Neural progenitor cell (in vitro differentiated cells): ENCODE measurements around the gene MYO16. TPM values are rescaled to one million over a fixed set of nuclear protein-coding genes. Genes with fewer than 3 reads are reported as not detected.

Experiments
- DNase-seq: peaks from one replicate; pipeline ENCODE4 v3.0.0-alpha.2; 2016; ENCODE audit warnings: low spot score
- H2AFZ ChIP-seq: fragments of 200-600 bp; sonication (generic); replicated peaks from 2 replicates; pipeline ENCODE4 v1.6.1; 2016; ENCODE audit warnings: antibody characterized with exemption
- H3F3A ChIP-seq: fragments of 200-600 bp; sonication (generic); 2 replicates; pipeline ENCODE4 v1.6.1; 2016; ENCODE audit warnings: antibody characterized with exemption, low read depth
- H3K27ac ChIP-seq: fragments of 200-600 bp; sonication (generic); 2 replicates; pipeline ENCODE4 v1.5.1; 2016; ENCODE audit warnings: mild to moderate bottlenecking
- H3K27me3 ChIP-seq: fragments of 200-600 bp; sonication (generic); 2 replicates; pipeline ENCODE4 v1.6.1; 2016; ENCODE audit warnings: mild to moderate bottlenecking, moderate library complexity
- H3K36me3 ChIP-seq: fragments of 200-600 bp; sonication (generic); 2 replicates; pipeline ENCODE4 v1.5.1; 2016
- H3K4me1 ChIP-seq: fragments of 200-600 bp; sonication (generic); 2 replicates; pipeline ENCODE4 v1.6.1; 2016; ENCODE audit warnings: mixed run types
- H3K4me2 ChIP-seq: fragments of 200-600 bp; sonication (generic); 2 replicates; pipeline ENCODE4 v1.6.1; 2016
- H3K4me3 ChIP-seq: fragments of 200-600 bp; sonication (generic); 2 replicates; pipeline ENCODE4 v1.5.1; 2016
- H3K79me2 ChIP-seq: fragments of 200-600 bp; sonication (generic); 2 replicates; pipeline ENCODE4 v1.6.1; 2016; ENCODE audit warnings: low read depth
- H3K9ac ChIP-seq: fragments of 200-600 bp; sonication (generic); 2 replicates; pipeline ENCODE4 v1.6.1; 2016
- H3K9me3 ChIP-seq: fragments of 200-600 bp; sonication (generic); 2 replicates; pipeline ENCODE4 v1.5.1; 2016; ENCODE audit warnings: low read depth
- H4K20me1 ChIP-seq: fragments of 200-600 bp; sonication (generic); 2 replicates; pipeline ENCODE4 v1.6.1; 2016; ENCODE audit warnings: low read depth
- H3K27ac Mint-ChIP-seq: 3 replicates; pipeline ENCODE4 v1.8.0; 2021; ENCODE audit warnings: mixed read lengths
- H3K27me3 Mint-ChIP-seq: 2 replicates; pipeline ENCODE4 v1.8.0; 2022; ENCODE audit warnings: low read depth, mild to moderate bottlenecking, inconsistent platforms, moderate library complexity, mixed read lengths; ENCODE audit not compliant: insufficient read depth
- H3K36me3 Mint-ChIP-seq: 3 replicates; pipeline ENCODE4 v1.8.0; 2021; ENCODE audit warnings: mixed read lengths
- H3K4me1 Mint-ChIP-seq: 3 replicates; pipeline ENCODE4 v1.8.0; 2021; ENCODE audit warnings: mixed read lengths
- H3K4me3 Mint-ChIP-seq: 3 replicates; pipeline ENCODE4 v1.8.0; 2021; ENCODE audit warnings: mild to moderate bottlenecking, moderate library complexity, mixed read lengths
- H3K9me3 Mint-ChIP-seq: 3 replicates; pipeline ENCODE4 v1.8.0; 2020; ENCODE audit warnings: mixed read lengths
- EZH2 ChIP-seq: fragments of 200-600 bp; sonication (generic); IDR thresholded peaks from 2 replicates; pipeline ENCODE4 v1.6.1; 2017; ENCODE audit warnings: antibody characterized with exemption, mild to moderate bottlenecking, moderate library complexity
- EZH2phosphoT487 ChIP-seq: fragments of 200-600 bp; sonication (generic); IDR thresholded peaks from 2 replicates; pipeline ENCODE4 v1.6.1; 2017; ENCODE audit warnings: antibody characterized with exemption
- total RNA-seq: library from RNA; depleted of rRNA; stranded (reverse); fragments of >200 nt; gene quantifications from 2 replicates; pipeline ENCODE4 v1.2.3, GENCODE V29; 2015; ENCODE audit warnings: low replicate concordance
- TF ChIP-seq, protein P1 (sequence below): fragments of 200-600 bp; sonication (generic); IDR thresholded peaks from 2 replicates; pipeline ENCODE4 v1.5.1; 2017; ENCODE audit warnings: antibody characterized with exemption, mild to moderate bottlenecking

Gene MYO16
- total RNA-seq, 1 donor from 2014 or later, result 0.41 TPM

DNA sequence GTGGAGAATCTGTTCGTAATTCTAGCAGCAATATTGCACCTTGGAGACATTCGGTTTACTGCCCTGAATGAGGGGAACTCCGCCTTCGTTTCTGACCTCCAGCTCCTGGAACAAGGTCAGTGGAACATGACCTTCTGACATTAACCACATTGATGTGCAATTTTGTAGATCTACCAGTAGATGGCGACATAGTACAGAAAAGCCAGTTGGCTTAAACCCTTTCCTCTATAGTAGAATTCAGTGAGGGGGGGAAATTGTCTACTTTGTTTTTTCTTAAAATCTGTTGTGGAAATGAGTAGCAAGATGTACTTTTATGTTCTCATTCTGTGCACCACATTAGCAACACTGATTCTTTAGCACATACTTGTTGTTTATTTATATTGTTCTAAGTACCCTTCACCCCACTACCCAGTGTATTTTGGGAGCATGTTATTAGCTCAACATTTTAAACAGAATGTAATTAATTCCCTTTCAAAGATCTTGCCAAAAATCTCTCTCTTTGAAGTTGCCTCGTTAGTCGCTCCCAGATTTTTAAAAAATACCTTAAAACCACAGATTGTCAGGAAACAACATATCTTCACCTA is 332.2 kb downstream of the MYO16 start:
- peak; percentile 74 for DNase-seq
- peaks cover 20% of the 10 kb centered on the region for H3K4me1 Mint-ChIP-seq
- no peaks in the 10 kb centered on the region for H3K27me3 ChIP-seq
- H3K9me3 Mint-ChIP-seq, result no peaks in the 10 kb centered on the region
- TF ChIP-seq, protein P1, sequence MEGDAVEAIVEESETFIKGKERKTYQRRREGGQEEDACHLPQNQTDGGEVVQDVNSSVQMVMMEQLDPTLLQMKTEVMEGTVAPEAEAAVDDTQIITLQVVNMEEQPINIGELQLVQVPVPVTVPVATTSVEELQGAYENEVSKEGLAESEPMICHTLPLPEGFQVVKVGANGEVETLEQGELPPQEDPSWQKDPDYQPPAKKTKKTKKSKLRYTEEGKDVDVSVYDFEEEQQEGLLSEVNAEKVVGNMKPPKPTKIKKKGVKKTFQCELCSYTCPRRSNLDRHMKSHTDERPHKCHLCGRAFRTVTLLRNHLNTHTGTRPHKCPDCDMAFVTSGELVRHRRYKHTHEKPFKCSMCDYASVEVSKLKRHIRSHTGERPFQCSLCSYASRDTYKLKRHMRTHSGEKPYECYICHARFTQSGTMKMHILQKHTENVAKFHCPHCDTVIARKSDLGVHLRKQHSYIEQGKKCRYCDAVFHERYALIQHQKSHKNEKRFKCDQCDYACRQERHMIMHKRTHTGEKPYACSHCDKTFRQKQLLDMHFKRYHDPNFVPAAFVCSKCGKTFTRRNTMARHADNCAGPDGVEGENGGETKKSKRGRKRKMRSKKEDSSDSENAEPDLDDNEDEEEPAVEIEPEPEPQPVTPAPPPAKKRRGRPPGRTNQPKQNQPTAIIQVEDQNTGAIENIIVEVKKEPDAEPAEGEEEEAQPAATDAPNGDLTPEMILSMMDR, result peak; percentile 90
- no peak for TF ChIP-seq EZH2phosphoT487
- no peak overlapping the region for H3K4me2 ChIP-seq
- no peak overlapping the region for H3K27ac ChIP-seq
- no peak overlapping the region for H3K4me3 Mint-ChIP-seq
- no peaks in the 10 kb centered on the region for H3K27me3 Mint-ChIP-seq
- H3K9me3 ChIP-seq, result no peaks in the 10 kb centered on the region
- H4K20me1 ChIP-seq, result no peaks in the 10 kb centered on the region
- H3K4me1 ChIP-seq, result no peaks in the 10 kb centered on the region
- no peak overlapping the region for H3K27ac Mint-ChIP-seq
- H3K36me3 Mint-ChIP-seq, result no peaks in the 10 kb centered on the region
- H2AFZ ChIP-seq, result no peak overlapping the region
- H3F3A ChIP-seq, result no peaks in the 10 kb centered on the region
- no peak overlapping the region for H3K4me3 ChIP-seq
- no peaks in the 10 kb centered on the region for H3K36me3 ChIP-seq
- H3K9ac ChIP-seq, result no peak overlapping the region
- no peaks in the 10 kb centered on the region for H3K79me2 ChIP-seq

DNA sequence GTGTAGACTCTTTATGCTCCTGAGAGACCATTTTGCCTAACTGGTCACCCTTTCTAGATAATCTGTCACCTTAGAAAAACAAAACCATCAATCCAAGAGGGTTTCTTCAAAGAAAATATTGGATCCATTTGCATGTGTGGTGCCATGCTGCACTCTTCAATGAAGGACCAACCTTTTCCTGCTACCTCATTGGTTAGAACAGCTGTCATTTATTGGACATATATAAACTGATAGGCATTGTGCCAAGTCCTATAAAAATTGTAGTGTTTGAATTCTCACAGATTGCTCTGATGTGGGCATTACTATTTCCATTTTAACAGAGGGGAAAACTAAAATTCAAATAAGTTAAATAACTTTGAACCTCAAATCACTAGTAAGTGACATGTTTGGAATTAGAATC is 333.2 kb downstream of the MYO16 start:
- Histone ChIP-seq H2AFZ (no peak overlapping the region), H3K9me3 (no peaks in the 10 kb centered on the region), H3K27me3 (no peaks in the 10 kb centered on the region), H3K79me2 (no peaks in the 10 kb centered on the region), H3K27ac (no peak overlapping the region), H3K9ac (no peak overlapping the region), H3K4me1 (no peaks in the 10 kb centered on the region), H3K36me3 (no peaks in the 10 kb centered on the region), H4K20me1 (no peaks in the 10 kb centered on the region), H3K4me3 (no peak overlapping the region), H3F3A (no peaks in the 10 kb centered on the region), H3K4me2 (no peak overlapping the region)
- H3K27ac Mint-ChIP-seq, result no peak overlapping the region
- no peaks in the 10 kb centered on the region for H3K27me3 Mint-ChIP-seq
- no peak for TF ChIP-seq EZH2
- TF ChIP-seq EZH2phosphoT487, result no peak
- TF ChIP-seq, protein P1, result no peak
- H3K36me3 Mint-ChIP-seq, result no peaks in the 10 kb centered on the region
- H3K4me3 Mint-ChIP-seq, result no peak overlapping the region
- DNase-seq, result no peak
- H3K9me3 Mint-ChIP-seq, result no peaks in the 10 kb centered on the region
- peaks cover 17% of the 10 kb centered on the region for H3K4me1 Mint-ChIP-seq

DNA sequence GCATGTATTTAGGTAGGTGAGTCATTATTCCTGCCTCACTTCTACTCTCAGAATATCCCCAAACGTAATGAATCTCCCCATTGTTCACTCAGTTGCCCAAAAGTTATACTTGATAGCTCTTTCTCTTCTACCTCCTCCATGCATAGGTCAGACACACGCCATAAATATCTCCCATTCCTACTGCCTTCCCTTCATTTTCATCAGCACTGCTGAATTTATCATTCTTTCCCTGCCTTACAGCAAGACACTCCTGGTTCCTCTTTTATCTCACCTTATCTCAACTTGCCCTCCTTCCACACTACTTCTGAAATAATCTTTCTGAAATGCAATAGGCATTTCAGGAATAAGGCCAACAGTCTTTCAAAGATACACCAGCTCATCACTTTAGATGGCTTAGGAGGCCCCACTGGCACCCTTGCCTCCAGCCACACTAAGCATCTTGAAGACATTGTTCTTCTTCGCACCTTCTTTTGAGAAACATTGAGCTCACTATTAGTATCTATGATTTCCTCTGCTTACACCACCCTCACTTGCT is 333.9 kb downstream of the MYO16 start:
- H4K20me1 ChIP-seq, result no peaks in the 10 kb centered on the region
- no peak for DNase-seq
- no peaks in the 10 kb centered on the region for H3K27me3 Mint-ChIP-seq
- no peaks in the 10 kb centered on the region for H3K79me2 ChIP-seq
- no peaks in the 10 kb centered on the region for H3F3A ChIP-seq
- no peaks in the 10 kb centered on the region for H3K9me3 ChIP-seq
- no peak overlapping the region for H3K4me3 ChIP-seq
- no peak overlapping the region for H3K27ac Mint-ChIP-seq
- no peaks in the 10 kb centered on the region for H3K4me1 ChIP-seq
- TF ChIP-seq EZH2phosphoT487 (no peak), EZH2 (no peak)
- TF ChIP-seq, protein P1, result no peak
- no peak overlapping the region for H3K4me3 Mint-ChIP-seq
- H3K36me3 Mint-ChIP-seq, result no peaks in the 10 kb centered on the region
- H3K9ac ChIP-seq, result no peak overlapping the region
- no peak overlapping the region for H3K27ac ChIP-seq
- H3K9me3 Mint-ChIP-seq, result no peaks in the 10 kb centered on the region
- no peaks in the 10 kb centered on the region for H3K27me3 ChIP-seq
- H3K4me2 ChIP-seq, result no peak overlapping the region
- H2AFZ ChIP-seq, result no peak overlapping the region
- peaks cover 15% of the 10 kb centered on the region for H3K4me1 Mint-ChIP-seq
- no peaks in the 10 kb centered on the region for H3K36me3 ChIP-seq
